ENCODE data around the gene ZNF324B.

DNA sequence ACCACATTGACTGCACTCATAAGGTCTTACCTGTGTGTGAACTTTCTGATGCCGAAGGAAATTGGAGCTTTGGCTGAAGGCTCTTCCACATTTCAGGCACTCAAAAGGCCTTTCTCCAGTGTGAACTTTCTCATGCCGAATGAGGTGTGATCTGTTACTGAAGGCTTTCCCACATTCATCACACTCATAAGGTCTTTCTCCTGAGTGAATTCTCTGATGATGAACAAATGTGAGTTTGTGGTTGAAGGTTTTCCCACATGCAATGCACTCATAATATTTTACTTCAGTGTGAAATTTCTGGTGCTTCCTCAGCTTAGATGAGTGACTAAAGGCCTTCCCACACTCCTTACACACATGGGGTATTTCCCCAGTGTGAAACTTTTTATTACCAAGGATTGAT lies 17.2 kb upstream of the ZNF324B start:
- TF ChIP-seq, protein P1, sequence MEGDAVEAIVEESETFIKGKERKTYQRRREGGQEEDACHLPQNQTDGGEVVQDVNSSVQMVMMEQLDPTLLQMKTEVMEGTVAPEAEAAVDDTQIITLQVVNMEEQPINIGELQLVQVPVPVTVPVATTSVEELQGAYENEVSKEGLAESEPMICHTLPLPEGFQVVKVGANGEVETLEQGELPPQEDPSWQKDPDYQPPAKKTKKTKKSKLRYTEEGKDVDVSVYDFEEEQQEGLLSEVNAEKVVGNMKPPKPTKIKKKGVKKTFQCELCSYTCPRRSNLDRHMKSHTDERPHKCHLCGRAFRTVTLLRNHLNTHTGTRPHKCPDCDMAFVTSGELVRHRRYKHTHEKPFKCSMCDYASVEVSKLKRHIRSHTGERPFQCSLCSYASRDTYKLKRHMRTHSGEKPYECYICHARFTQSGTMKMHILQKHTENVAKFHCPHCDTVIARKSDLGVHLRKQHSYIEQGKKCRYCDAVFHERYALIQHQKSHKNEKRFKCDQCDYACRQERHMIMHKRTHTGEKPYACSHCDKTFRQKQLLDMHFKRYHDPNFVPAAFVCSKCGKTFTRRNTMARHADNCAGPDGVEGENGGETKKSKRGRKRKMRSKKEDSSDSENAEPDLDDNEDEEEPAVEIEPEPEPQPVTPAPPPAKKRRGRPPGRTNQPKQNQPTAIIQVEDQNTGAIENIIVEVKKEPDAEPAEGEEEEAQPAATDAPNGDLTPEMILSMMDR (IDR thresholded peaks at IDR 0.05; ENCODE audit: extremely low read depth in 1 of 2, insufficient read depth in 1 of 2, low read depth in 1 of 2, low read length in 2 of 2) = no peak
- TF ChIP-seq POLR2A (IDR thresholded peaks at IDR 0.05; ENCODE audit: low read depth, low read length) (no peak), POLR2AphosphoS5 (IDR thresholded peaks at IDR 0.05; ENCODE audit: insufficient read depth, low read depth, low read length) (no peak), EZH2 (IDR thresholded peaks at IDR 0.05; ENCODE audit: borderline replicate concordance, low read depth, low read length, severe bottlenecking) (no peak), JUN (IDR thresholded peaks at IDR 0.05; ENCODE audit: borderline replicate concordance, insufficient read depth, insufficient read length, low read depth) (no peak), MYC (IDR thresholded peaks at IDR 0.05; ENCODE audit: low read depth, low read length) (no peak)
